CD4-positive, alpha-beta T cell (primary cell): Measurements from ENCODE around the gene TUT7. TPM values are rescaled to one million over a fixed set of nuclear protein-coding genes. Genes with fewer than 3 reads are reported as not detected.

Experiments used
- ATAC-seq: fragments of 200-7000 bp; cut with Tn5 transposase; one replicate; pipeline ENCODE4 v1.10.0; 2022; ENCODE audit warnings: mild to moderate bottlenecking; ENCODE audit not compliant: poor library complexity
- CTCF ChIA-PET: fragments of 350-600 bp; sonication (Branson Sonifier 250); formaldehyde crosslinking; loops from one replicate; lab custom pipeline; 2021; ENCODE audit warnings: antibody characterized with exemption, inconsistent platforms; lab: Charles Lee
- POLR2A ChIA-PET: fragments of 350-600 bp; sonication (Branson Sonifier 250); formaldehyde crosslinking; loops from one replicate; lab custom pipeline; 2021; ENCODE audit warnings: antibody characterized with exemption, inconsistent platforms; lab: Charles Lee
- DNase-seq, 14 experiments: peaks; one replicate each; pipeline ENCODE4 v3.0.0-alpha.2; 2013 to 2020; ENCODE audit warnings: mixed read lengths in 2 of 14
- H3K27ac ChIP-seq, 2 donors: one replicate each; pipeline versions ENCODE4 v1.5.1 to v1.7.0; 2013; ENCODE audit warnings: low read length in 2 of 2, low read depth in 1 of 2, mild to moderate bottlenecking in 1 of 2
- H3K27me3 ChIP-seq, 2 experiments: 1 replicate in 1 of 2; 2 replicates in 1 of 2; pipeline versions ENCODE4 v1.6.1 to v1.7.0; 2013; ENCODE audit warnings: low read length in 2 of 2, control low read depth in 1 of 2, mild to moderate bottlenecking in 1 of 2, moderate library complexity in 1 of 2; ENCODE audit not compliant: insufficient read depth in 2 of 2, control insufficient read depth in 1 of 2
- H3K36me3 ChIP-seq: one replicate; pipeline ENCODE4 v1.6.1; 2013; ENCODE audit warnings: low read length, control low read depth; ENCODE audit not compliant: insufficient read depth
- H3K4me1 ChIP-seq: one replicate; pipeline ENCODE4 v1.6.1; 2013; ENCODE audit warnings: low read length, control low read depth; ENCODE audit not compliant: insufficient read depth
- H3K4me3 ChIP-seq: one replicate; pipeline ENCODE4 v1.5.1; 2013; ENCODE audit warnings: mild to moderate bottlenecking, low read length, moderate library complexity
- H3K9me3 ChIP-seq, 2 experiments: 1 replicate in 1 of 2; 2 replicates in 1 of 2; pipeline versions ENCODE4 v1.6.1 to v1.7.0; 2013; ENCODE audit warnings: low read length in 2 of 2, mild to moderate bottlenecking in 2 of 2, control low read depth in 1 of 2, moderate library complexity in 1 of 2; ENCODE audit not compliant: control insufficient read depth in 1 of 2, insufficient read depth in 1 of 2
- H3K27ac Mint-ChIP-seq: one replicate; pipeline ENCODE4 v1.8.0; 2020; ENCODE audit warnings: mixed read lengths
- H3K27me3 Mint-ChIP-seq: one replicate; pipeline ENCODE4 v1.8.0; 2021; ENCODE audit warnings: mixed read lengths
- H3K36me3 Mint-ChIP-seq: one replicate; pipeline ENCODE4 v1.8.0; 2021; ENCODE audit warnings: low read depth, mixed read lengths
- H3K4me1 Mint-ChIP-seq: one replicate; pipeline ENCODE4 v1.8.0; 2021; ENCODE audit warnings: low read depth, mixed read lengths
- H3K4me3 Mint-ChIP-seq: one replicate; pipeline ENCODE4 v1.8.0; 2020; ENCODE audit warnings: mild to moderate bottlenecking, mixed read lengths
- H3K9me3 Mint-ChIP-seq: one replicate; pipeline ENCODE4 v1.8.0; 2020; ENCODE audit warnings: mixed read lengths
- CTCF ChIP-seq: fragments of 200-600 bp; IDR thresholded peaks from one replicate; pipeline ENCODE4 v1.8.0; 2022; ENCODE audit warnings: antibody characterized with exemption, mild to moderate bottlenecking
- intact Hi-C, 2 experiments: fragments of 100-400 bp; cut with DNase I in 1 of 2; cut with micrococcal nuclease in 1 of 2; formaldehyde crosslinking; loops; one replicate each; pipeline versions ENCODE4 v1.15.1 to v1.9.0; 2023 to 2025; cut with DNase I, micrococcal nuclease
- total RNA-seq, 174 experiments: library from RNA in 2 of 174; stranded (reverse) in 2 of 174; gene quantifications; one replicate each; pipeline ENCODE4 v1.2.3 and lab custom pipeline; 2021 to 2026

Gene TUT7
- total RNA-seq, 2 experiments from 2014 or later, result 51.9 to 53.8 TPM

- Mint-ChIP-seq H3K27ac (no peak overlapping the region), H3K27me3 (no peaks in the 10 kb centered on the region), H3K4me3 (no peak overlapping the region), H3K9me3 (no peaks in the 10 kb centered on the region), H3K36me3 (peaks cover 26% of the 10 kb centered on the region), H3K4me1 (peaks cover 22% of the 10 kb centered on the region)
- Histone ChIP-seq H3K4me3 (no peak overlapping the region), H3K9me3 (no peaks in the 10 kb centered on the region), H3K36me3 (peaks cover 4% of the 10 kb centered on the region), H3K27ac (no peak overlapping the region), H3K4me1 (peaks cover 22% of the 10 kb centered on the region), H3K27me3 (no peaks in the 10 kb centered on the region)
- TF ChIP-seq CTCF, result no peak
- intact Hi-C loops, result loop anchor here in 1 of 2 experiments (2.0 to 10.0 kb wide), 4 partner anchors 16 to 1690 kb away; partner anchors contain the start of gene CDK20
- ChIA-PET CTCF (no interaction called here), POLR2A (no interaction called here)
- ATAC-seq, result no peak
- DNase-seq, result no peak
Observed at GRCh38 chr9:86285261-86285660, 68.9 kb downstream of the TUT7 start.

DNA sequence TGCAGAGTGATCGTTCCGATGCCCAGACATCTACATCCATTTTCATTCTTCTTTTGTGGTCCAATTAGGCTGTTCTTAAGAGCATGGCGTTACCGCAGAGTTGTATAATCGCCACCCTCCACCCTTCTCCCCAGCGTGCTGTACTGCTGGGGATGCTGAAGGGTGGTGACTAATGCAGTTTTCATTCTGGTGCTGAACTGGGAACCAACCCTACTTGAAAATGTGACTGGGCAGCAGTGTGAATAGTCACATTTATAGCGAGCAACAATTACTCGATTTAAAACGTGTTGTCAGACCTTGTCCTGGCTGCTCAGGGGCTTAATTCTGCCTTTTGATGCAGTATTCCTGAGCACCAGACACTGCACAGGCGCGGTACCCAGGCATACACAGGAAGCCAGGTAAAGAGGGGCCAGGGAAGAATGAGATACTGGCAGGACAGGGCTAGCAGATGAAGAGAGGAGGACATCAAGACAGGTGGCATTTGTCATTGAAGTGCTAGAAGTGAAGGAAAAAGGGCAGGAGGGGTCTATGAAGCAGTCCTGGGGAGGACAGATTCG, 71.2 kb downstream of the TUT7 start:
- H3K36me3 ChIP-seq, result peaks cover 5% of the 10 kb centered on the region
- ChIA-PET CTCF (interaction anchor here (0.6 kb wide), 1 partner anchor 393 kb away, joined by 3 read pairs; no protein-coding TSS in a partner anchor), POLR2A (interaction anchor here (0.5 to 1.8 kb wide), 23 partner anchors 8 to 1443 kb away, joined by 3 to 15 read pairs (median 5); partner anchors contain the start of genes AGTPBP1, CTSL, GAS1 and NAA35)
- no peak for TF ChIP-seq CTCF
- peak overlapping the region; percentile 94 to 95 for H3K27ac ChIP-seq
- no peaks in the 10 kb centered on the region for H3K27me3 ChIP-seq
- H3K9me3 Mint-ChIP-seq, result no peaks in the 10 kb centered on the region
- peaks cover 28% of the 10 kb centered on the region for H3K4me1 ChIP-seq
- H3K9me3 ChIP-seq, result no peaks in the 10 kb centered on the region
- peaks cover 39% of the 10 kb centered on the region for H3K4me1 Mint-ChIP-seq
- intact Hi-C loops, result loop anchor here (1.0 to 10.0 kb wide), 8 partner anchors 20 to 1692 kb away; partner anchors contain the start of genes NAA35 (in 2 of the 2), AGTPBP1 (in 1 of the 2), CDK20 (in 1 of the 2) and GAS1 (in 1 of the 2)
- ATAC-seq, result no peak
- DNase-seq, result no peak
- H3K4me3 Mint-ChIP-seq, result peak overlapping the region; percentile 91
- H3K27me3 Mint-ChIP-seq, result no peaks in the 10 kb centered on the region
- peak overlapping the region; percentile 86 for H3K4me3 ChIP-seq
- H3K36me3 Mint-ChIP-seq, result peaks cover 36% of the 10 kb centered on the region
- H3K27ac Mint-ChIP-seq, result peak overlapping the region; percentile 95

- DNase-seq, result peak; percentile 94 to 99 (median 98)
- intact Hi-C loops, result loop anchor here (1.0 to 10.0 kb wide), 8 partner anchors 20 to 1692 kb away; partner anchors contain the start of genes NAA35 (in 2 of the 2), AGTPBP1 (in 1 of the 2), CDK20 (in 1 of the 2) and GAS1 (in 1 of the 2)
- Histone ChIP-seq H3K36me3 (peaks cover 5% of the 10 kb centered on the region), H3K4me3 (peak within 1 kb of the TSS; percentile 86), H3K4me1 (peaks cover 28% of the 10 kb centered on the region), H3K27me3 (no peaks in the 10 kb centered on the region), H3K27ac (peak within 1 kb of the TSS; percentile 94 to 95), H3K9me3 (no peaks in the 10 kb centered on the region)
- H3K4me3 Mint-ChIP-seq, result peak within 1 kb of the TSS; percentile 91
- CTCF ChIA-PET, result interaction anchor here (0.6 to 1.1 kb wide), 2 partner anchors 9 to 392 kb away, joined by 3 read pairs; no protein-coding TSS in a partner anchor
- no peaks in the 10 kb centered on the region for H3K27me3 Mint-ChIP-seq
- POLR2A ChIA-PET, result interaction anchor here (0.5 to 1.8 kb wide), 24 partner anchors 9 to 1444 kb away, joined by 3 to 15 read pairs (median 5); partner anchors contain the start of genes AGTPBP1, CTSL, GAS1 and NAA35
- no peak for TF ChIP-seq CTCF
- no peaks in the 10 kb centered on the region for H3K9me3 Mint-ChIP-seq
- peak within 1 kb of the TSS; percentile 95 for H3K27ac Mint-ChIP-seq
- peaks cover 43% of the 10 kb centered on the region for H3K36me3 Mint-ChIP-seq
- H3K4me1 Mint-ChIP-seq, result peaks cover 47% of the 10 kb centered on the region
- ATAC-seq, result peak; percentile 83
Observed at GRCh38 chr9:86282077-86282978, 71.9 kb downstream of the TUT7 start, which contains the start of gene ISCA1. ISCA1 (minus strand) TSS chr9:86282538; CDS start chr9:86282458, 80 bp downstream.
